HG03558 (cell line): ENCODE measurements around the gene TLE2.
A peak's percentile ranks its signal among the peaks of the same experiment; 100 is the strongest.
"Not testable (repeated sequence)": the region's sequence is repeated elsewhere in the genome, so short reads cannot be mapped to it uniquely, and the experiment has no call there.

ENCODE experiments used
- ATAC-seq: cut with Tn5 transposase; IDR thresholded peaks from one replicate; pipeline ENCODE4 v1.9.1; 2021; ENCODE audit warnings: moderate number of reproducible peaks; ENCODE audit not compliant: unreplicated experiment; ENCODE audit errors: extremely low read depth

TLE2 gene

GRCh38 chr19:2988568-2988967 is 40.5 kb downstream of the TLE2 start:
- no peak for ATAC-seq

- ATAC-seq: no peak
Observed at GRCh38 chr19:2987797-2988196, 41.3 kb downstream of the TLE2 start.

GRCh38 chr19:2986951-2987524 is 42.0 kb downstream of the TLE2 start:
- ATAC-seq: no peak

GRCh38 chr19:2984215-2984528 is 44.9 kb downstream of the TLE2 start:
- ATAC-seq: no peak

GRCh38 chr19:2983351-2984214 is 45.5 kb downstream of the TLE2 start:
- no peak for ATAC-seq

GRCh38 chr19:2982983-2983350 is 46.1 kb downstream of the TLE2 start:
- no peak for ATAC-seq

GRCh38 chr19:2982561-2982960 is 46.5 kb downstream of the TLE2 start:
- ATAC-seq: no peak

GRCh38 chr19:2981898-2982297 is 47.2 kb downstream of the TLE2 start:
- ATAC-seq: no peak

GRCh38 chr19:2978772-2979171 is 50.3 kb downstream of the TLE2 start:
- no peak for ATAC-seq

- ATAC-seq: no peak
Observed at GRCh38 chr19:2978166-2978767, 50.8 kb downstream of the TLE2 start.

GRCh38 chr19:2977746-2978138 is 51.3 kb downstream of the TLE2 start:
- ATAC-seq: no peak

- ATAC-seq: peak; percentile 82
Observed at GRCh38 chr19:2977001-2977745, 51.9 kb downstream of the TLE2 start, which contains the start of gene TLE6. TSS of gene TLE6 (plus strand) at chr19:2977564. CDS start at chr19:2978234, 670 bp downstream.

- no peak for ATAC-seq
Observed at GRCh38 chr19:2976609-2977000, 52.5 kb downstream of the TLE2 start.

GRCh38 chr19:2974342-2975041 is 54.6 kb downstream of the TLE2 start:
- no peak for ATAC-seq

GRCh38 chr19:2973229-2973628 is 55.9 kb downstream of the TLE2 start:
- ATAC-seq: no peak

GRCh38 chr19:2970201-2970835 is 58.8 kb downstream of the TLE2 start:
- no peak for ATAC-seq

GRCh38 chr19:2969104-2969504 is 60.0 kb downstream of the TLE2 start:
- no peak for ATAC-seq

- no peak for ATAC-seq
Observed at GRCh38 chr19:2967972-2968371, 61.1 kb downstream of the TLE2 start.

- no peak for ATAC-seq
Observed at GRCh38 chr19:2964874-2965273, 64.2 kb downstream of the TLE2 start.

- not testable (repeated sequence) for ATAC-seq
Observed at GRCh38 chr19:2963631-2964030, 65.4 kb downstream of the TLE2 start.
